GM21381 (cell line): ENCODE results near the gene SERINC3.
"Not testable (repeated sequence)": the region's sequence is repeated elsewhere in the genome, so short reads cannot be mapped to it uniquely, and the experiment has no call there.

Experiments used
- ATAC-seq: cut with Tn5 transposase; IDR thresholded peaks from one replicate; pipeline ENCODE4 v1.9.1; 2021; ENCODE audit warnings: mild to moderate bottlenecking, moderate library complexity; ENCODE audit not compliant: unreplicated experiment

SERINC3 gene

GRCh38 chr20:44521484-44522481 is at the start of gene SERINC3:
TSS of gene SERINC3 (minus strand) at chr20:44522070. CDS start at chr20:44521951, 119 bp downstream.
- ATAC-seq, result peak; percentile 98

- no peak for ATAC-seq
Observed at GRCh38 chr20:44571362-44571988, 49.6 kb upstream of the SERINC3 start.

GRCh38 chr20:44570367-44570766 is 48.5 kb upstream of the SERINC3 start:
- ATAC-seq, result no peak

- no peak for ATAC-seq
Observed at GRCh38 chr20:44566811-44567210, 44.9 kb upstream of the SERINC3 start.

- no peak for ATAC-seq
Observed at GRCh38 chr20:44566018-44566417, 44.1 kb upstream of the SERINC3 start.

- ATAC-seq, result no peak
Observed at GRCh38 chr20:44561876-44562275, 40.0 kb upstream of the SERINC3 start.

- not testable (repeated sequence) for ATAC-seq
Observed at GRCh38 chr20:44560818-44561217, 38.9 kb upstream of the SERINC3 start.

GRCh38 chr20:44560229-44560628 is 38.4 kb upstream of the SERINC3 start:
- no peak for ATAC-seq

GRCh38 chr20:44559302-44559701 is 37.4 kb upstream of the SERINC3 start:
- ATAC-seq, result no peak

GRCh38 chr20:44552950-44553908 is 31.4 kb upstream of the SERINC3 start:
- no peak for ATAC-seq

- ATAC-seq, result no peak
Observed at GRCh38 chr20:44552568-44552949, 30.7 kb upstream of the SERINC3 start.

- no peak for ATAC-seq
Observed at GRCh38 chr20:44552050-44552449, 30.2 kb upstream of the SERINC3 start.

- no peak for ATAC-seq
Observed at GRCh38 chr20:44549123-44549522, 27.3 kb upstream of the SERINC3 start.

- no peak for ATAC-seq
Observed at GRCh38 chr20:44547419-44547818, 25.5 kb upstream of the SERINC3 start.

GRCh38 chr20:44544263-44544662 is 22.4 kb upstream of the SERINC3 start:
- no peak for ATAC-seq

- ATAC-seq, result no peak
Observed at GRCh38 chr20:44543358-44543757, 21.5 kb upstream of the SERINC3 start.

GRCh38 chr20:44542890-44543289 is 21.0 kb upstream of the SERINC3 start:
- no peak for ATAC-seq

- no peak for ATAC-seq
Observed at GRCh38 chr20:44541992-44542391, 20.1 kb upstream of the SERINC3 start.

GRCh38 chr20:44540834-44541233 is 19.0 kb upstream of the SERINC3 start:
- ATAC-seq, result no peak

- ATAC-seq, result no peak
Observed at GRCh38 chr20:44537993-44538392, 16.1 kb upstream of the SERINC3 start.

GRCh38 chr20:44536175-44536574 is 14.3 kb upstream of the SERINC3 start:
- no peak for ATAC-seq
